Endothelial cell (in vitro differentiated cells): ENCODE measurements around the gene MAD1L1. TPM values are rescaled to one million over a fixed set of nuclear protein-coding genes. Genes with fewer than 3 reads are reported as not detected.

ENCODE experiments used
- DNase-seq: peaks from one replicate; pipeline ENCODE4 v3.0.0; 2021; ENCODE audit warnings: low spot score
- H3K27ac Mint-ChIP-seq: one replicate; pipeline ENCODE4 v1.8.0; 2021; ENCODE audit warnings: mixed read lengths, inconsistent platforms; ENCODE audit not compliant: unreplicated experiment
- H3K27me3 Mint-ChIP-seq: one replicate; pipeline ENCODE4 v1.8.0; 2021; ENCODE audit warnings: mild to moderate bottlenecking, moderate library complexity, mixed read lengths, inconsistent platforms; ENCODE audit not compliant: unreplicated experiment
- H3K36me3 Mint-ChIP-seq: one replicate; pipeline ENCODE4 v1.8.0; 2021; ENCODE audit warnings: mild to moderate bottlenecking, low read depth, mixed read lengths, inconsistent platforms; ENCODE audit not compliant: unreplicated experiment
- H3K4me1 Mint-ChIP-seq: one replicate; pipeline ENCODE4 v1.8.0; 2021; ENCODE audit warnings: mild to moderate bottlenecking, mixed read lengths, inconsistent platforms; ENCODE audit not compliant: unreplicated experiment
- H3K4me3 Mint-ChIP-seq: one replicate; pipeline ENCODE4 v1.8.0; 2021; ENCODE audit warnings: mild to moderate bottlenecking, mixed read lengths, inconsistent platforms; ENCODE audit not compliant: unreplicated experiment
- H3K9me3 Mint-ChIP-seq: one replicate; pipeline ENCODE4 v1.8.0; 2021; ENCODE audit warnings: mixed read lengths, inconsistent platforms; ENCODE audit not compliant: unreplicated experiment
- CTCF ChIP-seq: fragments of 200-600 bp; sonication (generic); IDR thresholded peaks from one replicate; pipeline ENCODE4 v1.5.0; 2021; ENCODE audit warnings: antibody characterized with exemption; ENCODE audit not compliant: unreplicated experiment
- total RNA-seq: library from RNA; stranded (reverse); fragmentation: NEBNext Ultra II Directional; extraction: Animal tissue kit (Norgen Biotek cat#: 25700); gene quantifications from one replicate; pipeline ENCODE4 v1.2.1, GENCODE V29; 2021; ENCODE audit not compliant: unreplicated experiment

Gene MAD1L1
- total RNA-seq, 1 donor from 2014 or later: 43.3 TPM

- Mint-ChIP-seq H3K4me1 (peaks cover 14% of the 10 kb centered on the region), H3K27me3 (peaks cover 4% of the 10 kb centered on the region), H3K27ac (no peak overlapping the region), H3K4me3 (no peak overlapping the region), H3K36me3 (no peaks in the 10 kb centered on the region), H3K9me3 (no peaks in the 10 kb centered on the region)
- DNase-seq: no peak
- no peak for TF ChIP-seq CTCF
Measured at GRCh38 chr7:1926908-1927306, 305.8 kb downstream of the MAD1L1 start.

- Mint-ChIP-seq H3K9me3 (no peaks in the 10 kb centered on the region), H3K4me1 (peaks cover 11% of the 10 kb centered on the region), H3K27me3 (peaks cover 2% of the 10 kb centered on the region), H3K36me3 (no peaks in the 10 kb centered on the region), H3K4me3 (no peak overlapping the region), H3K27ac (no peak overlapping the region)
- DNase-seq: no peak
- TF ChIP-seq CTCF: no peak
Measured at GRCh38 chr7:1925973-1926907, 306.5 kb downstream of the MAD1L1 start.

GRCh38 chr7:1925349-1925748 is 307.4 kb downstream of the MAD1L1 start:
- no peak overlapping the region for H3K27ac Mint-ChIP-seq

GRCh38 chr7:1924258-1924817 is 308.4 kb downstream of the MAD1L1 start:
- Mint-ChIP-seq H3K36me3 (no peaks in the 10 kb centered on the region), H3K4me1 (peaks cover 11% of the 10 kb centered on the region), H3K4me3 (no peak overlapping the region), H3K9me3 (no peaks in the 10 kb centered on the region), H3K27me3 (peaks cover 4% of the 10 kb centered on the region), H3K27ac (no peak overlapping the region)
- TF ChIP-seq CTCF: no peak
- no peak for DNase-seq

More at GRCh38 chr7:1925349-1925748, 307.4 kb downstream of the MAD1L1 start:
- no peak for DNase-seq
- H3K27me3 Mint-ChIP-seq: peaks cover 2% of the 10 kb centered on the region
- H3K4me3 Mint-ChIP-seq: no peak overlapping the region
- no peaks in the 10 kb centered on the region for H3K9me3 Mint-ChIP-seq
- no peaks in the 10 kb centered on the region for H3K36me3 Mint-ChIP-seq
- TF ChIP-seq CTCF: no peak
- peaks cover 11% of the 10 kb centered on the region for H3K4me1 Mint-ChIP-seq
